Measurements from ENCODE around the gene DIP2A. TPM values are rescaled to one million over a fixed set of nuclear protein-coding genes. Genes with fewer than 3 reads are reported as not detected.

Gene DIP2A
- total RNA-seq, 4 donors from 2014 or later = 25.9 to 57.4 (median 33.3) TPM

DNA sequence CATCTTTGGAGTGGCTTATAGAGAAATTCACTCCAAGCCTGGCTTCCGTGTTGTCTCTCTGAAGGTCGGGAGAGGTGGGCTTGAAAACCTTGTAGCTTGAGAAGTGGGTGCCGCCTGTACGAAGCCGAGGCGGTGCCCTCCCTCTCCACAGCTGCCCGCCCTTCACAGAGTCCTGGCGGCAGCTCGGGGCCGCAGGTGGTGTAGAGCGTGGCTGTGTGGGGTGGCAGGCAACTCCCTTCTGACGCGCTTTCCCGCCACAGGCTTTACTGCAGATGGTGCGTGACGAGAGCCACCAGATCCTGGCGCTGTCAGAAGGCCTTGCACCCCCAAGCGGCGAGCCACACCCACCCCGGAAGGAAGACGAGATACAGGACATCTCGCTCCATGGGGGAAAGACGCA, 33.1 kb upstream of the DIP2A start:
- ATAC-seq (ENCODE audit: low FRiP score) = no peak
- TF ChIP-seq, protein P1, sequence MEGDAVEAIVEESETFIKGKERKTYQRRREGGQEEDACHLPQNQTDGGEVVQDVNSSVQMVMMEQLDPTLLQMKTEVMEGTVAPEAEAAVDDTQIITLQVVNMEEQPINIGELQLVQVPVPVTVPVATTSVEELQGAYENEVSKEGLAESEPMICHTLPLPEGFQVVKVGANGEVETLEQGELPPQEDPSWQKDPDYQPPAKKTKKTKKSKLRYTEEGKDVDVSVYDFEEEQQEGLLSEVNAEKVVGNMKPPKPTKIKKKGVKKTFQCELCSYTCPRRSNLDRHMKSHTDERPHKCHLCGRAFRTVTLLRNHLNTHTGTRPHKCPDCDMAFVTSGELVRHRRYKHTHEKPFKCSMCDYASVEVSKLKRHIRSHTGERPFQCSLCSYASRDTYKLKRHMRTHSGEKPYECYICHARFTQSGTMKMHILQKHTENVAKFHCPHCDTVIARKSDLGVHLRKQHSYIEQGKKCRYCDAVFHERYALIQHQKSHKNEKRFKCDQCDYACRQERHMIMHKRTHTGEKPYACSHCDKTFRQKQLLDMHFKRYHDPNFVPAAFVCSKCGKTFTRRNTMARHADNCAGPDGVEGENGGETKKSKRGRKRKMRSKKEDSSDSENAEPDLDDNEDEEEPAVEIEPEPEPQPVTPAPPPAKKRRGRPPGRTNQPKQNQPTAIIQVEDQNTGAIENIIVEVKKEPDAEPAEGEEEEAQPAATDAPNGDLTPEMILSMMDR (IDR thresholded peaks at IDR 0.05) = no peak

DNA sequence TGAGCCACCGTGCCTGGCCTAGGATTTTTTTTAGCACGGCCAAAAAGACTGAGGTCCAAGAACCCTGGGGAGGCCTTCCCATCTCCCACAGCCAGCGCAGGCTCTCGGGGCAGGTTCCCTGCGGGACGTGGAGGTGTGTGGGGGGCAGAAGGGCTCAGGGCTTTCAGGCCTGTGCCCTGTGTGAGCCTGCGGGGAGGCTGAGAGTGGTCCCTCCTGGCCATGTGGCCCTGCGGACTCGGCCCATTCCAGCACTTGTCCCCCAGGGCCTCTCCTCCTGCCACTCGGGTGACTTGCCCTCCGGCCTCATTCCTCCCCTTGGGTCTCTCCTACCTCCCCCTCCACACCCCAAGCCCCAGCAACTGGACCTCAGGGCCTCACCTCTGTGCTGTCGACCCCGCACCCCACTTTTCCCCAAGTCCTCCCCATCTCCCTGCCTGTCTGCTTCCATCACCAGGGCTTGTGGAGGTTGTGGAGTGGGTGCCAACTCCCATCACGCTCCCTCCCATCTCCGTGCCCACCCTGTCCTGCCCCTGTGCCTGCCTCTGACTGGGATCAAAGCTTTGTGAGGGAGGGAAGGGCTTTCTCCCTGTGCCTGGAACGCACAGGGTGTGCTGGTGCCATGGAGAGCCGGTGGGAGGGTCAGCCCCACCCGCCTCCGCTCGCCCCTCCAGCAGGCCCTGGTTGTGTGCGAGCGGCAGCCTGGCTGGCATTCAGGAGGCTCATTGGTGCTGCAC, 32.2 kb upstream of the DIP2A start:
- ATAC-seq (ENCODE audit: low FRiP score) (no peak), DNase-seq (ENCODE audit: low spot score) (no peak)
- TF ChIP-seq, protein P1 (IDR thresholded peaks at IDR 0.05) = no peak

More for the DNA sequence above, 33.1 kb upstream of the DIP2A start:
- no peak for DNase-seq (ENCODE audit: low spot score)

DNA sequence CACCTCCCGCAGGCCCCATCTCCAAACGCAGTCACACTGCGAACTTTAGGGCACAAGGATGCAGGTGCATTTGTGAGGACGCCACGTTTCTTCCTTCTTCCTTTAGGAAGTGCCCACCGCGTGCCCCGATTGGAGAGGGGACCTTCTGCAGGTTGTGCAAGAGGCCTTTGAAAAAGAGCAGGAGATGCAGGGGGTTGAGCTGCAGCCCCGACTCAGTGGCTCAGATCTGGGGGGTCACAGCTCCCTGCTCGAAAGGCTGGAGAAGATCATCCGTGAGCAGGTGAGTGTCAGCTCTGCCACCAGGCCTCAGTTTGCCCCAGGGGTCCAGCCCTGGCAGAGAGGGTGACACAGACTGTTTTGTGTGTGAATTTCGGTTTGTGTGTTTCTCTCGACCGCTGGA, 31.2 kb upstream of the DIP2A start:
- TF ChIP-seq, protein P1 (IDR thresholded peaks at IDR 0.05) = no peak
- ATAC-seq (ENCODE audit: low FRiP score) = no peak

DNA sequence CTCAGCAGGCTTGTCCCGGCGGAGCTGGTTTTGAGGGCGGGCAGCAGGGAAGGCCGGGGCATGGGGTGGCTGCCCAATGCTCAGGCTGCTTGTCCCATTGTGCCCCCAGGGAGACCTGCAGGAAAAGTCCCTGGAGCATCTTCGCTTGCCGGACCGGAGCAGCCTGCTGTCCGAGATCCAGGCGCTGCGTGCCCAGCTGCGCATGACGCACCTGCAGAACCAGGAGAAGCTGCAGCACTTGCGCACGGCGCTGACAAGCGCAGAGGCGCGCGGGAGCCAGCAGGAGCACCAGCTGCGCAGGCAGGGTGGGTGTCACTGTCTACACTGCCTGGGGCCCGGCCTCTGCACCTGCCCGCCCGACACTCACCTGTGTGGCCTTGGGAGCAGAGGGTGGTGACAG, 30.4 kb upstream of the DIP2A start:
- TF ChIP-seq, protein P1 (IDR thresholded peaks at IDR 0.05) = no peak
- ATAC-seq (ENCODE audit: low FRiP score) = no peak
- DNase-seq (ENCODE audit: low spot score) = no peak

More for the DNA sequence above, 31.2 kb upstream of the DIP2A start:
- DNase-seq (ENCODE audit: low spot score) = no peak

DNA sequence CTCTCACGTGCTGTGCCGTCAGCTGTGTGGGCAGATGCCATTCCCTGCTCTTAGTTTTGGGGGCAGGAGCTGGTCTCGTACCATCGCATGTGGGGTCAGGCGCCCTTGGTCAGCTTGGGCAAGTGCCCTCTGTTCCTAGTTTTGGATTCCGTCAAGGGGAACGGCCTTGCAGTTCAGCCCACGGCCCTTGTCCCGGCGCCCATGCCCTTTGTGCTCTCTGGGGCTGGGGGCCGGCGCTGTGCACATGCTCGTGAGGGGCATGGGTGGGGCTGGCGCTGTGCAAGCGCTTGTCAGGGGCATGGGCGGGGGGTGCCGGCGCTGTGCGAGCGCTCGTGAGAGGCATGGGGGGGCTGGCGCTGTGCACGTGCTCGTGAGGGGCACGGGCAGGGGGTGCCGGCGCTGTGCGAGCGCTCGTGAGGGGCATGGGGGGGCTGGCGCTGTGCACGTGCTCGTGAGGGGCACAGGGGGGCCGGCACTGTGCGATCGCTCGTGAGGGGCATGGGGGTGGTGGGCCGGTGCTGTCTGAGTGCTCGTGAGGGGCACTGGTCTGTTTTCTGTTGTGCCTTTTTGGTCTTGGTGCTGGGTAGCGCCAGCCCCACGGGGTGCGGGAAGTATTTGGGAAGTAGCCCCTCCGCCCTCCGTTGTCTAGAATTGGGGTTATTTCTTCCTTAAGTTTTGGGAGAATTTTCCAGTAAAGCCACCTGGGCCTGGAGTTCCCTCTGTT, 29.5 kb upstream of the DIP2A start:
- ATAC-seq (ENCODE audit: low FRiP score) = no peak
- DNase-seq (ENCODE audit: low spot score) = no peak
- TF ChIP-seq, protein P1 (IDR thresholded peaks at IDR 0.05) = no peak

DNA sequence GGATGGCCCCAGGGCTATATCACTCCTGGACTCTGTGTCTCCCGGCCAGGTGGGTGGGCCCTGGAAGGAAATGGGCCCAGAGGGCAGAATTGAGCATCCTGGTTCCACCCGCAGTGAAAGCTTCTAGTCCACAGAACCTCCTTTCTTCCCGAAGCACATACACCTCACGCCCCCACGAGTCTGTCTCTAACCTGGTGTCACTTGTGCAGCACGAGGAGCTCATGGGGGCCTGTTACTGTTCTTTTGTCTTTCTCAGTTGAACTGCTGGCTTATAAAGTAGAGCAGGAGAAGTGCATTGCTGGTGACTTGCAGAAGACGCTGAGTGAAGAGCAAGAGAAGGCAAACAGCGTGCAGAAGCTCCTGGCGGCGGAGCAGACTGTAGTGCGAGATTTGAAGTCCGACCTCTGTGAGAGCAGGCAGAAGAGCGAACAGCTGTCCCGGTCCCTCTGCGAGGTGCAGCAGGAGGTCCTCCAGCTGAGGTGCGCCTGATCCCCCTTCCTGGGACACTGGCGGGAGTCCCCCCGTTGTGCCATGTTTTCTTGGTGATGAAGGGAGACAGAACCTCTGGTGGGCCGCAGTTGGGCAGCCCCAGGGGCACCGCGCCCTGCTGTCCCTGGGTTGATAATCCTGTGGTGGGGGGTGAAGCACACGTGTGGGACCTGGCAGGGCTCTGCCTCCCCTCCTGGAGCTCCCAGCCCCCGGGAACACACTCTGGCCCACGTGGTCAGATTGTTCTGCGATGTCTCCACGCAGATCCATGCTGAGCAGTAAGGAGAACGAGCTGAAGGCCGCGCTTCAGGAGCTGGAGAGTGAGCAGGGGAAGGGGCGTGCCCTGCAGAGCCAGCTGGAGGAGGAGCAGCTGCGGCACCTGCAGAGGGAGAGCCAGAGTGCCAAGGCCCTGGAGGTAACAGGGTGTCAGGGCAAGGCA, 28.7 kb upstream of the DIP2A start:
- ATAC-seq (ENCODE audit: low FRiP score) = no peak
- no peak for DNase-seq (ENCODE audit: low spot score)
- TF ChIP-seq, protein P1 (IDR thresholded peaks at IDR 0.05) = no peak
